Measurements from ENCODE around the gene AGAP1.

The AGAP1 gene

DNA sequence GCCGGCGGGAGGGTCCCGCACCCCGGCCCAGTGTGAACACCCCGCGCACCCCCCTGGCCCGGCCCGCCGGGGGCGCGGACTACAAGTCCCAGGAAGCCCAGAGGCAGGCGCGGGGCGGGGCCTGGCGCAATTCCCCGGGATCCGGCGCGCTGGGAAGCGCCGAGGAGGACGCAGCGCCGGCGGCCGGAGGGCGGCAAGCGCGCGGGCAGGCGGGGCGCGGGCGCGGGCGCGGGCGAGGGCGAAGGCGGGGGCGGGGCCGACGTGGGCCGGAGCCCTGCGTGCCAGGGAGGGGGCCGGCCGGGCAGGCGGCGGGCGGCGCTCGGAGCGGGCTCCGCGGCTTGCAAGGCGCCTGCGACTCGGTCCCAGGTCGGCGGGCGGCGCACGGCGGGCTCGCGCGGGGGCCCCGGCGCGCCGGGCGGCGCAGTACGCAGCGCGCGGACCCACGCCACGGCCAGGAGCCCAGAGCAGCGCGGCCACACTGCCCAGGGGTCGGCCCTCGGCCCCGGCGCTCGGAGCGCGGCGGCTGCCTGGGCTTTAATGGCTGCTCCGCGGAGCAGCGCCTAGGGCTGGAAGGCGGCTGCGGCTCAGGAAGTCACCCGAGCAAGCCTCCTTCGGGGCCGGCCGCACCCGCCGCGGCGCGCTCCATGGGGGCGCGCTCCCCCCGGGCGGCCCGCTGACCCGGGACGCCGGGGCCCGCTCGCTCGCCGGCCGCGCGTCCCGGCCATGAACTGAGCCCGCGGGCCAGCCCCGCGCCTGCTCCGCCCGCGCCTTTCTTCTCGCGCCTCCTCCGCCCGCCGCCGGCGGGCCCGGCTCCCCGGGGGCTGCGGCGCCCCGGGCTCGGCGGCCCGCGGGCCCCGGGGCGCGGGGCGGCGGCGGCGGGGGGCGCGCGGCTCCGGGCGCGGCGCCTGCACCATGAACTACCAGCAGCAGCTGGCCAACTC, at the start of gene AGAP1:
Gene AGAP1, plus strand, starts transcription at position 269 of the 941 bp plus-strand sequence.
- DNase-seq (ENCODE audit: low read depth): no peak

DNA sequence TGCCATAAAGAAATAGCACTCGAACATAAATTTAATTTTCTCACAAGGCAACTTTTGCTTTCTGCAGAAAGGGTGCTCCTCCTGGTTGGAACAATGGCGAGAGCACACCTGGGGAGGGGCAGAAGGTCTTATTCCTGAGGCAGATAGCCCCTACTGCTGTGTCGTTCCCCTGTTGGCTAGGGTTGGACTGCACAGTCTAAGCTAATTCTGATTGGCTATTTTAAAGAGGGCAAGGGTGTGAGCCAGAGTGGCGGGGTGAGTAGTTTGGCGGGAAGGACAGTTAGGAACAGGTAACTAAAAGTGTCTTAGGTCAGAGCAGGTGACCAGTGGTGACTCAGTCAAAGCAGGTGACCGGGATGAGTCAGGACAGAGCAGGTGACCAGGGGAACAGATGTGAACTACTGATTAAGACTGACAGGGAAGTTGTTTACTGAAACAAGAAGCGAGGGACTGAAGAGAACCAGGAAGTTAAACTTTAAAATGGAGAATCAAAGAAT, 49.7 kb upstream of the AGAP1 start:
- DNase-seq (ENCODE audit: low read depth): no peak

DNA sequence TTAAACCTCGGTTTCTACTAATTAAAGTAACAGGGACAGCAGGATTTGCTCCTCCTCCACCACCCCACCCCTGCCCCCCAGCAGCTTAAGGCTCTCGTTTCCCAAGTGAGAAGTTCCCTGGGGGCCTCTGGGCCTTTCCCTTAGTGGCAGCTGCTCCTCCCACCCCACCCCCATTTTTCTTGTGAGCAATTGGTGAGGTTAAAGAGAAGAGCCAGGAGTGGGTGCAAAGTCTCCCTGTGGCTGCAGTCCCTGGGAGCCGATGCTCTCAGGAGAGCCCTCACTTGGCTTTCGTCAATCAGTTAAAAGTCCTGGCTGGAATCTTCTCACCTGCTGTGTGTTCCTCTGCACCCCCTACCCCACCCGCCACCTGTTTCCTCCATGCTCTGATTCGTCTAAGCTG, 48.7 kb upstream of the AGAP1 start:
- no peak for DNase-seq (ENCODE audit: low read depth)

DNA sequence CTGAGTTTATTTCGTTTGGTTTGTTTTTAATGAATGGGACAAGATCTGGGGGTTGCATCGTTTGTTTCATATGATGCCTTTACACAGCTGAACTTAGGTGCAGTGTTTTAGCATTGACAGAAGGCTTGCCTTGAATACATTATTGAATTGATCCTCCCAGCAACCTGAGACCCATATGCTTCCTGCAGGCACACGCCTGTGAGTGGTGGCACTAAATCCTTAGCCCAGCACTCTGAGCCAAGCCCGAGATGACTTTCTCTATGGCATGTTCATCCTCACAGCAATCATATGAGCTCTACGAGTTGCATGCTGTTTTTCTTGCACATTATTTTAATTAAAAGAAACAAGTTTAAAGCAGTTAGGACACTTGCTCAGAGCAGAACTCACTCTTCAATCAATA, 47.8 kb upstream of the AGAP1 start:
- no peak for DNase-seq (ENCODE audit: low read depth)

DNA sequence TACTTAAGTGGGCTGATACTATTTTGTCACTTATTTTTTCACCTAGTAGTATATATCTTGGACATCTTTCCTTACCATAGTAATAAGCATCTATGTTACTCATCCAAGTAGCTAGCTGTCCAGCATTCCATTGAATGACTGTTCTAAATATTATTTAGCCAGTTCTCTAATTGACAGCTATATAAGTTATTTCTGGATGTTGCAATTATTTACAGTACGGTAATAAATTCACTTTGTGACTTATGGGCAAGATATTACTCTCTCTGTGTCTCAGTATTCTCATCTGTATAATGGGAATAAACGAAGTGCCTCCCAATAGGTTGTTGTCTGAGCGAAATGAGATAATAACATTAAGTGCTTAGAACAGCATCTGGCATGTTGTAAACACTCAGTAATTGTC, 46.6 kb upstream of the AGAP1 start:
- DNase-seq (ENCODE audit: low read depth): no peak

DNA sequence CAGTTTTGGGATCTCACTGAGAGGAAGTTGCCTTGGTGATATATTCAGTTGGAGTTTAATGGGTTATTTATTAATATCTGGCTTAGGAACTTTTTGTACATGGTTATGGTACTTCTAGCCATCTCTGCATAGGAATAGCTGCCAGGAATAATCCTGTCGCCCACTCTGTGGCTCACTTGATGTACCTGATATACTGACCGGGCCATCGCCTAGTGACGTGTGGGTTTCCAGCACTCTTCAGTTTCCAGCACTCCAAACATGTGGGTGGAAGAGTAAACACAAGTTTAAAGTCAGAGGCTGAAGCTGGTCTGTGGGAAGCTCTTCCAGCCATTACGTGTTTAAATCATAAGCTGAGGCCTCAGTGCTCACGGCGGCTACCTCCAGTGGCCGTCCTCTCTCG, 44.3 kb upstream of the AGAP1 start:
- no peak for DNase-seq (ENCODE audit: low read depth)

DNA sequence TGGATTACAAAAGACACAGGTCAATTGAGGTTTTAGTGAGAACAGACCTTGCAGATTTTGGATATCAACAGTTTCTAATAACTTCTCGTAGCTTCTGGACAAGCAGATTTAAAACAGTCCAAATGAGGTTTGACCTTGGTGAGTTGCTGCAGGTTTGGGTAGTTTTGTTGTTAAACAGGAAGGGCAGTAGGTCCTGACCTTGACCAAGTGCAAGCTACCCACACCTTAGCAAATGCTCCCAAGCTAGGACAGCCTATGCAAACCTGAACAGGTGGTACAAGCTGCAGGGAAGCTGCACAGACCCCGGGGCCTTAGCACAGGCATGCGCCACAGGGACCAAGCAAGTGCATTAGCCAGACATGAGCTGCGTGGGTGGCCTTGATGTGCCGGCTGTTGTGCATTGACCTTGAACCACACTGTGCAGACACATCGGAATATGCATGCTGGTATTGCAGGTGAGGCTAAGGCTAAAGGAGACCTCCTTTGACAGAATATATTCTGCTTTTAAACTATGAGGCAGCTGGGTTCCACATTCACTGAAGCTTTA, 40.2 kb upstream of the AGAP1 start:
- DNase-seq (ENCODE audit: low read depth): no peak

DNA sequence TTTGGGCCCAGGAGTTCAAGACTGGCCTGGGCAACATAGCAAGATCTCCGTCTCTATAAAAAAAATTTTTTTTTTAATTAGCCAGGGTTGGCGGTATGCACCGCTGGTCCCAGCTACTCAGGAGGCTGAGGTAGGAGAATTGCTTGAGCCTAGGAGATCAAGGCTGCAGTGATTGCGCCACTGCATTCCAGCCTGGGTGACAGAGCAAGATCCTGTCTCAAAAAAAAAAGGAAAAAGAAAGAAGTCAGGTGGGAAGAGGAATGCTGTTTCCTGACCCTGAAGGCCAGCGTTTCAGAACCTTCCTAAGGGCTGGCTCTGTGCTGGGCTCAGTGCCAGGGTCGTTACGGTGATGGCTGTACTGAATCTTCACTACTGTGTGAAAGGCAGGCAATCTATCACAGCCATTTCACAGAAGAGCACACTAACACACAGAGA, 35.0 kb upstream of the AGAP1 start:
- no peak for DNase-seq (ENCODE audit: low read depth)

DNA sequence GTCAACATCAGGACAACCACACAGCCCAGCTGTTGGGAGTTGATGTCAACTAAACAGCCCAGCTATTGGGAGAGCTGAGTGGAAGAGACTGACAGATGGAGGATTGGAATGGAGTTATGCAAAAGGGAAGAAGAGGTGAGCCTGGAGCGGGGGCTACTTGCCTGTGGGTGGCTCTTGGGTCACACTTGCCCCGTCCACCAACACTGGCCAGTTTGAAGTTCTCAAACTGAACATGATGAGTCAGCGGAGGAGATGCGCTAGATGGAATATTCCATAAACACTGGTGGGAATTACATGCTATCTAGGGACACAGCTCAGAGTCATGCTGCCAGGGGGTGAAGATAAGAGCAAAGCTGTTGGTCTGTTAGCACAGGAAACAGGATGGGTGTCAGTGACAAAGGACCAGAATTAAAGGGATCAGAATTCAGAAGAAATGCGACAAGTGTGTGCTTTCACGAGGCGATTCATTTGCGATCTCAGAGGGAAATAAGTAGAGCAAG, 33.2 kb upstream of the AGAP1 start:
- no peak for DNase-seq (ENCODE audit: low read depth)

DNA sequence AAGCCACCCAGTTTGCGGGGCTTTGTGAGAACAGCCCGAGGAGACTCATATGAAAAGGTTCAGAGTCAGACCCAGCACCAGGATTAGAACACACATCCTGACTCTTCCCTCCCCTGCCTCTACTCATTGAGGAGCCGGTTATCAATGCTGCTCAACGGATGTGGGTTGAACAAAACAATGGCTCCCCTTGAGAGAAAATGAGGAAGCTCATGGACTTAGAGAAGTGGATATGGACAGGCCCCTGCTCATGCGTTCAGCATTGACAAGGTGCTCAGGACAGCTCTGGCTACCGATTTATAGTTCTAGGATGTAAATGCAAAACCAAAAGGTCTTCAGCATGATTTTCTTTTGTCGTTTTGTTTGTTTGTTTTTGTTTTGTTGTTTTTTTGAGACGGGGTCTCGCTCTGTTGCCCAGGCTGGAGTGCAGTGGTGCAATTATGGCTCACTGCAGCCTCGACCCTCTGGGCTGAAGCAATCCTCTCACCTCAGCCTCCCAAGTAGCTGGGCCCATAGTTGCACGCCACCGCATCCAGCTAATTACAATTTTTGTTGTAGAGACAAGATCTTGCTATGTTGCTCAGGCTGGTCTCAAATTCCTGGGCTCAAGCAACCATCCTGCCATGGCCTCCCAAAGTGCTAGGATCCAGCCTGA, 32.0 kb upstream of the AGAP1 start:
- DNase-seq (ENCODE audit: low read depth): no peak

DNA sequence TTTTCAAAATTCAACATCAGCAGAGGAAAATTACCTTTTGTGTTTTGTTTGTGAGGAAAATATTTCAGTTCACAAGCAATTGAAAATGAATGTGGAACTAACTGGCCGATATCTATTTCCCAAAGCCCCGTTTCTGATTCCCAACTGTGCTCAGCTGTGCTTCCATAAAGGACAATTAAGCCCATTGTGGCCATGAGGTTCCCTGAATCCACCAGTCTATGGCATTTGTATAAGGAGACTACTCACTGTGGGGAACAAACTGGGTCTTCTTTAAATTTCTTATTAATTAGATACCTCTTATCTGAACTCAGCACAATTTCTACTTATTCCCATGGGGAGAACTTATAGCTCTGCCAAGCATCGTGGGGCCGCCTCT, 31.4 kb upstream of the AGAP1 start:
- DNase-seq (ENCODE audit: low read depth): no peak

DNA sequence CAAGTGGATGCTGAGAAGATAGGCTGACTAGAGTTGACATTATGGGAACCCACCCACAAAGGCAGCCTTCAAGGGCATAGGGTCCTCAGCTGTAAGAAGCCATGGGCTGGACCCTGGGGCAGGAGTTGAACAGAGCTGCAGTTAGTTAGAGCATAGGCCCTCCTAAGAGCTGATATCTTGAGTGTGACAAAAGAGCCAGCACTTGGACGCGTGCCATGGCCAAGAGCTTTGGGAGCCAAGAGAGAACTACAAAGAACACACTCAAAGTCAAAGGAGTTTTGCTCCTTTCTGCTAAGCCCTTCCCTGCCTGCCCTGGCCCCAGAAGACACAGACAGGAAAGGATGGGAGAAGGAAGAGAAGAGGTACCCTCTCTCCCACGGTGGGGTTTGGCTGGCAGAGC, 29.9 kb upstream of the AGAP1 start:
- DNase-seq (ENCODE audit: low read depth): no peak

DNA sequence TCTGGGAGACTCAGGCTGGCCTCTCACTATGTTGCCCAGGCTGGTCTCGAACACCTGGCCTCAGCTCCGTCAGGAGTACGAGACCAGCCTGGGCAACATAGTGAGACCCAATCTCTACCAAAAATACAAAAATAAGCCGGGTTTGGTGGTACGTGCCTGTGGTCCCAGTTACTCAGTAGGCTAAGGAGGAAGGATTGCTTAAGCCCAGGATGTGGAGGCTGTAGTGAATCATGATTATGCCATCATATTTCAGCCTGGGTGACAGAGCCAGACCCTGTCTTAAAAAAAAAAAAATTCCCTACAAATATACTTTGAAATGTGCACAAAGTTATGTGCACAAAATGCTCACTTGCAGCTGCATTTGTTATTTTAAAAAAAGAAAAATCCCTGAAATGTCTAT, 26.3 kb upstream of the AGAP1 start:
- DNase-seq (ENCODE audit: low read depth): no peak

DNA sequence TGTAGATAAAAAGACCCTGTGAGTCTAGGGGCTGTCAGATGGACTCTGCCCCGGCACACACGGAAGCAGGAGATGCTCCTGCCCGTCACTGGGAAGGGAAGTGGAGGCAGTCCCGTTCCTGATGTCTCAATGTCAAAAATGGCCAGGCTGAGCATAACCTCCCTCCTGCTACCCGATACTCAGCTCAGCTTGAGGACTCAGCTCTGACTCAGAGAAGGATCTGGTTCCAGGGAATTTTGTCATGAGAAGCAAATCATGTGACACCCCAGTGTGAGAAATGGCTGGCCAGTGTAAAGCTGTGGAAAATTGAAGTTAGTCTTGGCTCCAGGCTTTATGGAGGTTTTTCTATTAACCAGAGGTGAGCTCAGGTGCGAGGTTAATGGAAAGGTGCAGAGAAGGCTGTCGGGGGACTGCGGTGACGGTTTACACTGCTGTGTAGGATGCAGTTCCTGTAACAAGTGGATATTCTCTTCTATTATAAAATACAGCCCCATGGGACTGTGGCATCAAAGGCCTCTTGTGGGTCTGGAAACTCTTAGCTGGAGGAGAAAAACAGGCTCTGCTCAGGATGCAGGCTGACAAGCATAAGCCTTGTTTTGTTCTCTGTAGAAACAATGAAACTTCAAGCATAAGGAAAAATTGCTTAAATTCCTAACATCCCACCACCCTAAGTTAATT, 24.7 kb upstream of the AGAP1 start:
- DNase-seq (ENCODE audit: low read depth): no peak

DNA sequence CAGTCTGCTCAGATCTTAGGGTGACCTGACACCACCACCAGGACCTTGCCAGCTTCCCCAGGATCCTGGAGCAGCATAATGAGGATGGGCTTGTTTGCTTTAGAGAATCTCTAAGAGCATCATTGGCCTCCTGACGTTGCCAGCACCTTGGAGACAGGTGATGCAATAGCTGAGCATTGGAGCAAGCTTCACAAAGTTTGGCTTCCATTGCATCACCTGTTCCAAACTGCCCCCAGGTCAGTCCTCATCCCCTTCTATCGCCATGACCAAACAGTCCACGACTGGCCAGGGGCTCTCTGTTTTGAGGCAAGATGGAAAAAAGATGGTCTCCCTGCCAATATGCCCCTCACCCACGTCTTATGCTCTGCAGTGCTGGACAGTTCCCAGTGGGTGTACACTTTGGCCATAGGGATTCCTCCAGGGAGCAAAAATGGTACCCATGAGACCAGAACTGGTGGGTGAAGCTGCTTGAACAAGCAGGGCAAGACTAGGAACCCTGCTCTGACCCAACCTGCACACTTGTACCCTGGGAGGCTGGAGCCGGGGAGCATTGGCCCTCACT, 22.6 kb upstream of the AGAP1 start:
- DNase-seq (ENCODE audit: low read depth): no peak

DNA sequence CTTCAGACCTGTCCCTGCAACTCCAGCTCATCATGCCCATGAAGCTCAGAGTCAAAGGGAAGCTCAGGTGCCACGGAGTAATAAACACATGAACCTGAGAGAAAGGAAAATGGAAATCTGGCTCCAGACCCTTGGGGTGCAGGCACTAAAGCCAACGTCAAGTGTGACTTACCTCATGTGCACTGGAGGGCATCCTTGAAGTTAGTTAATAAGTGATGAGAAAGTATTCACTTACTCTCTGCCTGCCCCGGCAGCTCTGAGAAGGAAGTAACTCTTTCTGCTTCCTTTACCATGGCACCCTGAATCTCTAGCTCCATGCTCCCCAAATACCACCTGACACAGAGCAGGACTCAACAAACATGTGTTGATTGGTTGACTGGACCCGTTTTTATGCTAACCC, 21.4 kb upstream of the AGAP1 start:
- DNase-seq (ENCODE audit: low read depth): no peak

DNA sequence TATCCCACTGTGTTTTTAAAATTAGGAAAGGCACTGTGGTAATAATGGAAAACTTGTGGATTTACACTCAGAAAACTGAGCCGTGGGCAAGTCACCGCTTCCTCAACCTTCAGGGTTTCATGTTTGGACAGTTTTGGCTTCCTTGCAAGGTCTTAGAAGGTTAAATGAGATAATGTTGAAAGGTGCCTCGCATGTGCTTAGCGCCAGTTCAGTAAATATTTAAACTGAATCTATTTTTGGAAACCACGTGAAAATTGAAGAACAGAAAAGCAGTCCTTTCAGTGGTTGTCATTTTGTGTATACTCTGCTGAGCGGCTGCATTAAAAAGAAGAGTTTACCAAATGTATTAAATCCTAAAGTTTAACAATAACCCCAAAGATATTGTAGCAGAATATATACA, 15.2 kb upstream of the AGAP1 start:
- no peak for DNase-seq (ENCODE audit: low read depth)

DNA sequence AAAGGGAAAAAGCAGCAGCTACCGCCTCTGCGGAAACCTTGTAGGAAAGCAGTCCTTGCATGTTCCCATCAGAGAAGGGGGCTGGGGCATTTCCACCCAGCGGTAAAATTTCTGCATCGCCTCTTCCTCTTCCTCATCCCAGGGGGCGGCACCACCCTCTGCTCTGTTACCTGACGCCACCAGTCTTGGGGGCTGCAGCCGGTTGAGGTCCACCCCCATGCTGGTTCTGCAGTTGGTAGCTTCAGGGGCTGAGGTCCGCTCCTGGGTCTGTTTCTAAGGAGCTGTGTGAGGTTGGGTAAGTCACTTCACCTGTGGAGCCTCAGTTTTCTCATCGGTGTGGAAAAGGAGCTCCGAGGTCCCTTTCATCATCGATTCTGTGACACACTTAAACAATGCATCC, 14.2 kb upstream of the AGAP1 start:
- DNase-seq (ENCODE audit: low read depth): no peak

DNA sequence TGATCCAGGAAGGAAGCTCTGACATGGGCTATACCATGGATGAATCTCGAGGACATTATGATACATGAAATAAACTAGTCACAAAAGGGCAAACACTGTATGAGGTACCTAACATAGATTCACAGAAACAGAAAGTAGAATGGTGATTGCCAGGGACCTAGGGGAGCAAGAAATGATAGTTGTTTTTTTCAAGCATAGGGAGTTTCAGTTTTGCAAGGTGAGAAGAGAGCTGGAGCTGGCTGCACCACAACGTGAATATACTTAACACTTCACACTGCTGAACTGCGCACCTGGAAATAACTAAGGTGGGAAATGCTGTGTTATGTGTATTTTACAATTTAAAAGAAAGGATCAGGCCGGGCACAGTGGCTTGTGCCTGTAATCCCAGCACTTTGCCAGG, 13.2 kb upstream of the AGAP1 start:
- DNase-seq (ENCODE audit: low read depth): no peak

DNA sequence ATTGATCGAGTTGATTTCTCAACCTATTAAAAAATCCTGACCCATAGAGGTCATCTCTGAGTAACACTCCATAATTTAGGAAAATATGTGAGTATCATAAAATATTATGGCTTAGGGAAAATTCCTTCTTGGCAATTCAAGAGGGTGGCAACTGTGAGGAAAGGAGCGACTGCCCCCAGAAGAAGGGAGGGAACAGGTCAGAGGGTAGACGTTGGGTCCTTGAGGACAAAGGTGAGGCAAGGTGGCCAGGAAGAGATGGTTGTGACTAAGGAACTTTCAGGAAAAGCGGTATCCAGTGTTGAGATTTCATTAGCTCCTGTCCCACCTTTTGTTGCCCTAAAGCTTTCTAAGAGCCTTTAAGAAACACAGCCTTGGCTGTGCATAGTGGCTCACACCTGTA, 10.5 kb upstream of the AGAP1 start:
- DNase-seq (ENCODE audit: low read depth): no peak

DNA sequence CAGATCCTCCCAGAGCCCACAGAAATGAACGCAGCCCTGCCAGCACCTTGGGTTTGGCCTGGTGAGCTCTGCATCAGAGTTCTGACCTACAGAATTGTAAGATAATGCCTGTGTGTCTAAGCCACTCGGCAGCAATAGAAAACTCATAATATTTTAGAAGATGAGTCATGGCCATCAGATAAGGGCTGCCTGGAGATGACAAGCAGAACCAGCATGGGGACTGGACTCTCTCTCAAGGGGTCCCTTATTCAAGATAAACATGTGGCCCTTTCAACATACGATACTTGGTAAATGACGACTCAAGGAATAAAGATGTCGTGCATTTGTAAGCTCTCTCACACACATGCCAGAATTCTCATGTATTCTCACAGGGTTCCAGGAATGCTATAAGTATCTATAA, 8.5 kb upstream of the AGAP1 start:
- DNase-seq (ENCODE audit: low read depth): no peak

DNA sequence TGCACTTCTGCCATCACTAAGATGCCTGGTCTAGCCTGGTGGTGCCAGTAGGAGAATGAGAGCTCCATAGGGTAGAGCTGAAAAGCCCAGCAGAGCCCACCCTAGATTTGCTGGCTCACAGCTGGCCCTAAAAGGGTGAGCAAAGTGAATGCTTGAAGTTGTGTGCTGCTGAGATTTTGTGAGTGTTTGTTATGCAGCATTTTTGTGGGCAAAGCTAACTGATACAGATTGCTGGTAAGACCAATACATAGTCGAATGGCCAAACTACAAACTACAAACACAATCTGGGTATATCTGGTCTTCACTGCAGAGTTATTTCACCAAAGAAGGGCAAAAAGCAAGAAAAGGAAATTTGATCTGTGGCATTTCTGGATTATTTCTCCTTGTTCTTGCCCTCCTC, 7.1 kb upstream of the AGAP1 start:
- DNase-seq (ENCODE audit: low read depth): no peak

All from activated T-helper 9 cell treated with anti-CD3 and anti-CD28 coated beads, Interleukin-2, amount 50 U/mL, for 16 hours (primary cell).